ENCODE measurements around the gene TSPAN14. TPM values are rescaled to one million over a fixed set of nuclear protein-coding genes. Genes with fewer than 3 reads are reported as not detected.

Gene TSPAN14
- total and polyA plus RNA-seq, 2 of the 8 experiments (the other 6 are each of a cell fraction or from before 2014, with no cell fraction given): 47.4 to 57.8 TPM

DNA sequence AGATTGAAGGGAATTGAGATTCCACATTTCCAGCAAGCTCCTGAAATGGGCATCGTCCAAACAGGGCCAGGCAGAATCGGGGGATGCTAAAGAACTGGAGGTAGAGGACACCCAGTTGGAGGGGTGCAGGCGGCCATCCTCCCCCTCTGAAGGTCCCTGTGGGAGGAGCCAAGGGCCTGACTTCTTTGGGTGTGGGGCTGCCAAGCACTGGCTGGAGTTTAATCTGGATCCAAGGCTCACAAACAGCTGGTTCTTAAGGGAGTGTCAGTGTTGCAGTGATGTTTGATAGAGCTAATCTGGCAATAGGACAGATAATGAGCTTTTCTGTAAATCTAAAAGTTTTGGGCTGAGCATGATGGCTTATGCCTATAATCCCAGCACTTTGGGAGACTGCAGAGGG, 20.8 kb downstream of the TSPAN14 start (continued):
- TF ChIP-seq, protein P1, sequence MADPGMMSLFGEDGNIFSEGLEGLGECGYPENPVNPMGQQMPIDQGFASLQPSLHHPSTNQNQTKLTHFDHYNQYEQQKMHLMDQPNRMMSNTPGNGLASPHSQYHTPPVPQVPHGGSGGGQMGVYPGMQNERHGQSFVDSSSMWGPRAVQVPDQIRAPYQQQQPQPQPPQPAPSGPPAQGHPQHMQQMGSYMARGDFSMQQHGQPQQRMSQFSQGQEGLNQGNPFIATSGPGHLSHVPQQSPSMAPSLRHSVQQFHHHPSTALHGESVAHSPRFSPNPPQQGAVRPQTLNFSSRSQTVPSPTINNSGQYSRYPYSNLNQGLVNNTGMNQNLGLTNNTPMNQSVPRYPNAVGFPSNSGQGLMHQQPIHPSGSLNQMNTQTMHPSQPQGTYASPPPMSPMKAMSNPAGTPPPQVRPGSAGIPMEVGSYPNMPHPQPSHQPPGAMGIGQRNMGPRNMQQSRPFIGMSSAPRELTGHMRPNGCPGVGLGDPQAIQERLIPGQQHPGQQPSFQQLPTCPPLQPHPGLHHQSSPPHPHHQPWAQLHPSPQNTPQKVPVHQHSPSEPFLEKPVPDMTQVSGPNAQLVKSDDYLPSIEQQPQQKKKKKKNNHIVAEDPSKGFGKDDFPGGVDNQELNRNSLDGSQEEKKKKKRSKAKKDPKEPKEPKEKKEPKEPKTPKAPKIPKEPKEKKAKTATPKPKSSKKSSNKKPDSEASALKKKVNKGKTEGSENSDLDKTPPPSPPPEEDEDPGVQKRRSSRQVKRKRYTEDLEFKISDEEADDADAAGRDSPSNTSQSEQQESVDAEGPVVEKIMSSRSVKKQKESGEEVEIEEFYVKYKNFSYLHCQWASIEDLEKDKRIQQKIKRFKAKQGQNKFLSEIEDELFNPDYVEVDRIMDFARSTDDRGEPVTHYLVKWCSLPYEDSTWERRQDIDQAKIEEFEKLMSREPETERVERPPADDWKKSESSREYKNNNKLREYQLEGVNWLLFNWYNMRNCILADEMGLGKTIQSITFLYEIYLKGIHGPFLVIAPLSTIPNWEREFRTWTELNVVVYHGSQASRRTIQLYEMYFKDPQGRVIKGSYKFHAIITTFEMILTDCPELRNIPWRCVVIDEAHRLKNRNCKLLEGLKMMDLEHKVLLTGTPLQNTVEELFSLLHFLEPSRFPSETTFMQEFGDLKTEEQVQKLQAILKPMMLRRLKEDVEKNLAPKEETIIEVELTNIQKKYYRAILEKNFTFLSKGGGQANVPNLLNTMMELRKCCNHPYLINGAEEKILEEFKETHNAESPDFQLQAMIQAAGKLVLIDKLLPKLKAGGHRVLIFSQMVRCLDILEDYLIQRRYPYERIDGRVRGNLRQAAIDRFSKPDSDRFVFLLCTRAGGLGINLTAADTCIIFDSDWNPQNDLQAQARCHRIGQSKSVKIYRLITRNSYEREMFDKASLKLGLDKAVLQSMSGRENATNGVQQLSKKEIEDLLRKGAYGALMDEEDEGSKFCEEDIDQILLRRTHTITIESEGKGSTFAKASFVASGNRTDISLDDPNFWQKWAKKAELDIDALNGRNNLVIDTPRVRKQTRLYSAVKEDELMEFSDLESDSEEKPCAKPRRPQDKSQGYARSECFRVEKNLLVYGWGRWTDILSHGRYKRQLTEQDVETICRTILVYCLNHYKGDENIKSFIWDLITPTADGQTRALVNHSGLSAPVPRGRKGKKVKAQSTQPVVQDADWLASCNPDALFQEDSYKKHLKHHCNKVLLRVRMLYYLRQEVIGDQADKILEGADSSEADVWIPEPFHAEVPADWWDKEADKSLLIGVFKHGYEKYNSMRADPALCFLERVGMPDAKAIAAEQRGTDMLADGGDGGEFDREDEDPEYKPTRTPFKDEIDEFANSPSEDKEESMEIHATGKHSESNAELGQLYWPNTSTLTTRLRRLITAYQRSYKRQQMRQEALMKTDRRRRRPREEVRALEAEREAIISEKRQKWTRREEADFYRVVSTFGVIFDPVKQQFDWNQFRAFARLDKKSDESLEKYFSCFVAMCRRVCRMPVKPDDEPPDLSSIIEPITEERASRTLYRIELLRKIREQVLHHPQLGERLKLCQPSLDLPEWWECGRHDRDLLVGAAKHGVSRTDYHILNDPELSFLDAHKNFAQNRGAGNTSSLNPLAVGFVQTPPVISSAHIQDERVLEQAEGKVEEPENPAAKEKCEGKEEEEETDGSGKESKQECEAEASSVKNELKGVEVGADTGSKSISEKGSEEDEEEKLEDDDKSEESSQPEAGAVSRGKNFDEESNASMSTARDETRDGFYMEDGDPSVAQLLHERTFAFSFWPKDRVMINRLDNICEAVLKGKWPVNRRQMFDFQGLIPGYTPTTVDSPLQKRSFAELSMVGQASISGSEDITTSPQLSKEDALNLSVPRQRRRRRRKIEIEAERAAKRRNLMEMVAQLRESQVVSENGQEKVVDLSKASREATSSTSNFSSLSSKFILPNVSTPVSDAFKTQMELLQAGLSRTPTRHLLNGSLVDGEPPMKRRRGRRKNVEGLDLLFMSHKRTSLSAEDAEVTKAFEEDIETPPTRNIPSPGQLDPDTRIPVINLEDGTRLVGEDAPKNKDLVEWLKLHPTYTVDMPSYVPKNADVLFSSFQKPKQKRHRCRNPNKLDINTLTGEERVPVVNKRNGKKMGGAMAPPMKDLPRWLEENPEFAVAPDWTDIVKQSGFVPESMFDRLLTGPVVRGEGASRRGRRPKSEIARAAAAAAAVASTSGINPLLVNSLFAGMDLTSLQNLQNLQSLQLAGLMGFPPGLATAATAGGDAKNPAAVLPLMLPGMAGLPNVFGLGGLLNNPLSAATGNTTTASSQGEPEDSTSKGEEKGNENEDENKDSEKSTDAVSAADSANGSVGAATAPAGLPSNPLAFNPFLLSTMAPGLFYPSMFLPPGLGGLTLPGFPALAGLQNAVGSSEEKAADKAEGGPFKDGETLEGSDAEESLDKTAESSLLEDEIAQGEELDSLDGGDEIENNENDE (IDR thresholded peaks at IDR 0.05; ENCODE audit: insufficient replicate concordance, low read length): no peak
- TF ChIP-seq, protein P2, sequence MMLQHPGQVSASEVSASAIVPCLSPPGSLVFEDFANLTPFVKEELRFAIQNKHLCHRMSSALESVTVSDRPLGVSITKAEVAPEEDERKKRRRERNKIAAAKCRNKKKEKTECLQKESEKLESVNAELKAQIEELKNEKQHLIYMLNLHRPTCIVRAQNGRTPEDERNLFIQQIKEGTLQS (IDR thresholded peaks at IDR 0.05; ENCODE audit: insufficient read depth, low read depth, low read length): no peak
- TF ChIP-seq CBX5 (IDR thresholded peaks at IDR 0.05; ENCODE audit: low read depth, low read length) (no peak), BACH1 (IDR thresholded peaks at IDR 0.05; ENCODE audit: low read length) (no peak), SAP30 (IDR thresholded peaks at IDR 0.05; ENCODE audit: insufficient read depth, insufficient replicate concordance, low read length) (no peak), RBBP5 (IDR thresholded peaks at IDR 0.05; ENCODE audit: borderline replicate concordance, low read depth, low read length) (no peak), NANOG (IDR thresholded peaks at IDR 0.05; ENCODE audit: insufficient read depth, low read depth, low read length, poor library complexity, severe bottlenecking) (no peak), MAFK (IDR thresholded peaks at IDR 0.05; ENCODE audit: low read depth, low read length) (no peak), ASH2L (IDR thresholded peaks at IDR 0.05; ENCODE audit: low read length) (no peak), SIRT6 (IDR thresholded peaks at IDR 0.05; ENCODE audit: low read length) (no peak), BRCA1 (IDR thresholded peaks at IDR 0.05; ENCODE audit: low read depth, low read length) (no peak)
